Panc1 (cell line): ENCODE results near the gene INPP4B. TPM values are rescaled to one million over a fixed set of nuclear protein-coding genes. Genes with fewer than 3 reads are reported as not detected.

Experiments
- ATAC-seq: fragments of 200-7000 bp; cut with Tn5 transposase; 2 replicates; pipeline ENCODE4 v1.9.1; 2020; ENCODE audit warnings: mild to moderate bottlenecking, moderate library complexity
- BruUV-seq: library from RNA; stranded (reverse); fragments of 400-500 nt; replicated peaks from 2 replicates; lab custom pipeline; 2021; lab: Mats Ljungman, UMichigan
- CTCF ChIA-PET: fragments of 300-600 bp; sonication (Branson Sonifier 250); formaldehyde crosslinking; loops from one replicate; lab custom pipeline; 2022; ENCODE audit warnings: antibody characterized with exemption; lab: Charles Lee
- POLR2A ChIA-PET: fragments of 300-600 bp; sonication (Branson Sonifier 250); formaldehyde crosslinking; loops from one replicate; lab custom pipeline; 2022; ENCODE audit warnings: antibody characterized with exemption; lab: Charles Lee
- DNase-seq: peaks from one replicate; pipeline ENCODE4 v3.0.0-alpha.2; 2010; ENCODE audit warnings: low read depth, low spot score
- H3K27ac ChIP-seq: 2 replicates; pipeline ENCODE4 v1.5.1; 2011; ENCODE audit warnings: mild to moderate bottlenecking, low read length, inconsistent platforms
- H3K27me3 ChIP-seq: fragments of 200-500 bp; sonication (Bioruptor generic); 2 replicates; pipeline ENCODE4 v1.6.0; 2014; ENCODE audit warnings: low read length, inconsistent platforms; ENCODE audit not compliant: control insufficient read depth, insufficient read depth
- H3K36me3 ChIP-seq: fragments of 200-500 bp; sonication (Bioruptor generic); 2 replicates; pipeline ENCODE4 v1.5.1; 2014; ENCODE audit warnings: inconsistent platforms, mild to moderate bottlenecking, low read length, moderate library complexity; ENCODE audit not compliant: control insufficient read depth, insufficient read depth
- H3K4me1 ChIP-seq: 2 replicates; pipeline ENCODE4 v1.5.1; 2011; ENCODE audit warnings: inconsistent platforms, mild to moderate bottlenecking, low read length, moderate library complexity; ENCODE audit not compliant: control insufficient read depth, insufficient read depth
- H3K4me3 ChIP-seq, 2 experiments: 2 replicates each; pipeline ENCODE4 v1.5.1; 2011 to 2012; ENCODE audit warnings: low read depth in 2 of 2, low read length in 2 of 2, mild to moderate bottlenecking in 2 of 2, inconsistent platforms in 1 of 2, moderate library complexity in 1 of 2
- H3K9me3 ChIP-seq: fragments of 200-500 bp; sonication (Bioruptor generic); 2 replicates; pipeline ENCODE4 v1.5.1; 2014; ENCODE audit warnings: low read depth, mild to moderate bottlenecking, inconsistent platforms, low read length, moderate library complexity; ENCODE audit not compliant: control insufficient read depth, insufficient read depth
- CTCF ChIP-seq: fragments of 450-650 bp; IDR thresholded peaks from 2 replicates; pipeline ENCODE4 v1.5.1; 2017; ENCODE audit warnings: mild to moderate bottlenecking
- POLR2AphosphoS5 ChIP-seq: IDR thresholded peaks from 2 replicates; pipeline ENCODE4 v1.6.1; 2012; ENCODE audit warnings: mild to moderate bottlenecking, low read depth, low read length, moderate library complexity
- SIN3A ChIP-seq: IDR thresholded peaks from 2 replicates; pipeline ENCODE4 v1.6.1; 2012; ENCODE audit warnings: low read depth, mild to moderate bottlenecking, low read length, moderate library complexity, borderline replicate concordance; ENCODE audit not compliant: insufficient read depth
- TCF7L2 ChIP-seq: IDR thresholded peaks from 2 replicates; pipeline ENCODE4 v1.6.1; 2011; ENCODE audit warnings: mild to moderate bottlenecking, low read depth, low read length, inconsistent platforms
- in situ Hi-C: cut with HindIII; loops from 2 replicates; pipeline ENCODE4 v1.10.0; 2016; ENCODE audit warnings: low sequenced_read_pairs, low pct_unique_long_range_greater_than_20kb
- intact Hi-C: fragments of 100-400 bp; cut with micrococcal nuclease; formaldehyde crosslinking; loops from one replicate; pipeline ENCODE4 v1.10.0; 2022; ENCODE audit not compliant: unreplicated experiment
- total RNA-seq: library from RNA; stranded (reverse); gene quantifications from one replicate; pipeline ENCODE4 v1.2.1, GENCODE V29; 2021; ENCODE audit not compliant: unreplicated experiment
- TF ChIP-seq, protein P1 (sequence below), 2 experiments: IDR thresholded peaks; 2 replicates each; pipeline ENCODE4 v1.6.1; 2011 to 2012; ENCODE audit warnings: low read depth in 2 of 2, control low read depth in 1 of 2, low read length in 1 of 2, mild to moderate bottlenecking in 1 of 2, moderate library complexity in 1 of 2; ENCODE audit not compliant: insufficient read depth in 1 of 2

The INPP4B gene
- total RNA-seq, 1 experiment from 2014 or later, result 4.5 TPM

- no peaks in the 10 kb centered on the region for H3K4me1 ChIP-seq
- DNase-seq (no peak), ATAC-seq (no peak)
- no peak overlapping the region for H3K4me3 ChIP-seq
- POLR2A ChIA-PET, result no interaction called here
- TF ChIP-seq, protein P1, sequence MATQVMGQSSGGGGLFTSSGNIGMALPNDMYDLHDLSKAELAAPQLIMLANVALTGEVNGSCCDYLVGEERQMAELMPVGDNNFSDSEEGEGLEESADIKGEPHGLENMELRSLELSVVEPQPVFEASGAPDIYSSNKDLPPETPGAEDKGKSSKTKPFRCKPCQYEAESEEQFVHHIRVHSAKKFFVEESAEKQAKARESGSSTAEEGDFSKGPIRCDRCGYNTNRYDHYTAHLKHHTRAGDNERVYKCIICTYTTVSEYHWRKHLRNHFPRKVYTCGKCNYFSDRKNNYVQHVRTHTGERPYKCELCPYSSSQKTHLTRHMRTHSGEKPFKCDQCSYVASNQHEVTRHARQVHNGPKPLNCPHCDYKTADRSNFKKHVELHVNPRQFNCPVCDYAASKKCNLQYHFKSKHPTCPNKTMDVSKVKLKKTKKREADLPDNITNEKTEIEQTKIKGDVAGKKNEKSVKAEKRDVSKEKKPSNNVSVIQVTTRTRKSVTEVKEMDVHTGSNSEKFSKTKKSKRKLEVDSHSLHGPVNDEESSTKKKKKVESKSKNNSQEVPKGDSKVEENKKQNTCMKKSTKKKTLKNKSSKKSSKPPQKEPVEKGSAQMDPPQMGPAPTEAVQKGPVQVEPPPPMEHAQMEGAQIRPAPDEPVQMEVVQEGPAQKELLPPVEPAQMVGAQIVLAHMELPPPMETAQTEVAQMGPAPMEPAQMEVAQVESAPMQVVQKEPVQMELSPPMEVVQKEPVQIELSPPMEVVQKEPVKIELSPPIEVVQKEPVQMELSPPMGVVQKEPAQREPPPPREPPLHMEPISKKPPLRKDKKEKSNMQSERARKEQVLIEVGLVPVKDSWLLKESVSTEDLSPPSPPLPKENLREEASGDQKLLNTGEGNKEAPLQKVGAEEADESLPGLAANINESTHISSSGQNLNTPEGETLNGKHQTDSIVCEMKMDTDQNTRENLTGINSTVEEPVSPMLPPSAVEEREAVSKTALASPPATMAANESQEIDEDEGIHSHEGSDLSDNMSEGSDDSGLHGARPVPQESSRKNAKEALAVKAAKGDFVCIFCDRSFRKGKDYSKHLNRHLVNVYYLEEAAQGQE (IDR thresholded peaks at IDR 0.05; ENCODE audit: insufficient read depth in 1 of 2, low read depth in 2 of 2, low read length in 1 of 2), result no peak
- TF ChIP-seq TCF7L2, result no peak
- no peak for TF ChIP-seq POLR2AphosphoS5
- TF ChIP-seq CTCF, result no peak
- TF ChIP-seq SIN3A, result no peak
- in situ Hi-C loops, result no loop called here
- no peaks in the 10 kb centered on the region for H3K27me3 ChIP-seq
- BruUV-seq, result no TSS peak
- H3K36me3 ChIP-seq, result no peaks in the 10 kb centered on the region
- intact Hi-C loops, result no loop called here
- no peak overlapping the region for H3K27ac ChIP-seq
- no peaks in the 10 kb centered on the region for H3K9me3 ChIP-seq
- CTCF ChIA-PET, result no interaction called here
These were observed 271.8 kb downstream of the INPP4B start for GRCh38 chr4:142574306-142574705.

DNA sequence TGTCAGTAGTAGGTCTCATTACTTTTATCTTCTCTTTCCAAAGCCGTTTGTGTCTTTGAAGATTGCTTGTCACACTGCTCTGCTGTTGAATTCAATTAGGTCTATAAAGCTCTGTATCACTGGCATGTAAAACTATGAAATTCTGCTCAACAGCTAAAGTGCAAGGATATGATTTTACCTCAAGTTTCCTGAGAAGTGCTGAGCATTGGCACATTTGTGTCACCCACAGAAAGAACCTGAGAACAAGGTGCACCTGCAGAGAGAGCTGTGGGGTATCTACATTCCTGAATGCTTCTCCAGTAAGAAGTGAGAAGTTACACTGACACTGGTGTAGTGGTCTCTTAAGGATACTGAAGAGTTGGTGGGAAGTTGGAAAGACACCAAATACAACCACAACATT, 274.0 kb downstream of the INPP4B start:
- H3K4me1 ChIP-seq, result no peaks in the 10 kb centered on the region
- intact Hi-C loops (no loop called here), in situ Hi-C loops (no loop called here)
- no peaks in the 10 kb centered on the region for H3K9me3 ChIP-seq
- TF ChIP-seq CTCF (no peak), SIN3A (no peak), TCF7L2 (no peak), POLR2AphosphoS5 (no peak)
- TF ChIP-seq, protein P1 (IDR thresholded peaks at IDR 0.05; ENCODE audit: insufficient read depth in 1 of 2, low read depth in 2 of 2, low read length in 1 of 2), result no peak
- H3K27me3 ChIP-seq, result no peaks in the 10 kb centered on the region
- no peaks in the 10 kb centered on the region for H3K36me3 ChIP-seq
- ATAC-seq (no peak), DNase-seq (no peak)
- ChIA-PET CTCF (no interaction called here), POLR2A (no interaction called here)
- no TSS peak for BruUV-seq
- H3K4me3 ChIP-seq, result no peak overlapping the region
- H3K27ac ChIP-seq, result no peak overlapping the region
